CD4-positive, alpha-beta memory T cell (primary cell): ENCODE measurements around the gene CDKN2B-AS1. TPM values are rescaled to one million over a fixed set of nuclear protein-coding genes. Genes with fewer than 3 reads are reported as not detected.
A peak's percentile ranks its signal among the peaks of the same experiment; 100 is the strongest.

Experiments
- CTCF ChIA-PET: fragments of 350-600 bp; sonication (Branson Sonifier 250); formaldehyde crosslinking; loops from one replicate; lab custom pipeline; 2021; ENCODE audit warnings: inconsistent platforms; ENCODE audit not compliant: partially characterized antibody; lab: Charles Lee
- POLR2A ChIA-PET: fragments of 350-600 bp; sonication (Branson Sonifier 250); formaldehyde crosslinking; loops from one replicate; lab custom pipeline; 2021; ENCODE audit not compliant: partially characterized antibody; lab: Charles Lee
- DNase-seq, 5 donors: peaks; one replicate each; pipeline versions ENCODE4 v3.0.0 to v3.0.0-alpha.2; 2020 to 2022; ENCODE audit warnings: mixed read lengths in 1 of 5
- H3K27ac ChIP-seq: one replicate; pipeline ENCODE4 v1.7.0; 2013; ENCODE audit warnings: low read depth, low read length
- H3K27me3 ChIP-seq: 2 replicates; pipeline ENCODE4 v1.7.0; 2013; ENCODE audit warnings: mild to moderate bottlenecking, low read length, moderate library complexity; ENCODE audit not compliant: insufficient read depth
- H3K36me3 ChIP-seq: 2 replicates; pipeline ENCODE4 v1.7.0; 2013; ENCODE audit warnings: mild to moderate bottlenecking, low read length, moderate library complexity; ENCODE audit not compliant: insufficient read depth
- H3K4me1 ChIP-seq: 2 replicates; pipeline ENCODE4 v1.7.0; 2013; ENCODE audit warnings: mild to moderate bottlenecking, low read length, moderate library complexity; ENCODE audit not compliant: insufficient read depth
- H3K4me3 ChIP-seq, 2 donors: one replicate each; pipeline ENCODE4 v1.7.0; 2013; ENCODE audit warnings: low read length in 2 of 2, mild to moderate bottlenecking in 1 of 2
- H3K9me3 ChIP-seq, 2 donors: one replicate each; pipeline ENCODE4 v1.7.0; 2013; ENCODE audit warnings: low read length in 2 of 2, control low read depth in 1 of 2; ENCODE audit not compliant: control insufficient read depth in 1 of 2
- H3K27ac Mint-ChIP-seq, 7 donors: one replicate each; pipeline ENCODE4 v1.8.0; 2020 to 2021; ENCODE audit warnings: mixed read lengths in 7 of 7, mild to moderate bottlenecking in 6 of 7, inconsistent platforms in 3 of 7, moderate library complexity in 3 of 7
- H3K27me3 Mint-ChIP-seq, 2 donors: one replicate each; pipeline ENCODE4 v1.8.0; 2020 to 2021; ENCODE audit warnings: mixed read lengths in 2 of 2
- H3K36me3 Mint-ChIP-seq, 2 donors: one replicate each; pipeline ENCODE4 v1.8.0; 2020 to 2021; ENCODE audit warnings: mixed read lengths in 2 of 2, inconsistent platforms in 1 of 2, mild to moderate bottlenecking in 1 of 2
- H3K4me1 Mint-ChIP-seq, 4 donors: one replicate each; pipeline ENCODE4 v1.8.0; 2020 to 2021; ENCODE audit warnings: mixed read lengths in 4 of 4, mild to moderate bottlenecking in 1 of 4
- H3K4me3 Mint-ChIP-seq, 8 donors: one replicate each; pipeline ENCODE4 v1.8.0; 2020 to 2021; ENCODE audit warnings: mixed read lengths in 8 of 8, mild to moderate bottlenecking in 7 of 8, moderate library complexity in 6 of 8, inconsistent platforms in 3 of 8
- H3K9me3 Mint-ChIP-seq, 8 donors: one replicate each; pipeline ENCODE4 v1.8.0; 2020 to 2021; ENCODE audit warnings: mixed read lengths in 8 of 8, mild to moderate bottlenecking in 5 of 8, inconsistent platforms in 3 of 8, moderate library complexity in 1 of 8
- intact Hi-C: fragments of 100-400 bp; cut with micrococcal nuclease; formaldehyde crosslinking; loops from one replicate; pipeline ENCODE4 v1.15.1; 2023
- polyA plus RNA-seq, 2 donors: library from polyadenylated mRNA; unstranded; fragments of 300-500 nt; fragmentation: Illumina TruSeq; gene quantifications; one replicate each; pipeline ENCODE4 v1.2.3, GENCODE V29; 2021
- total RNA-seq, 2 experiments: library from RNA; stranded (reverse); gene quantifications; one replicate each; pipeline ENCODE4 v1.2.3, GENCODE V29; 2021

CDKN2B-AS1 gene
- total and polyA plus RNA-seq, 4 experiments from 2014 or later: 0.11 to 2.2 (median 1.9) TPM; not detected in 1

DNA sequence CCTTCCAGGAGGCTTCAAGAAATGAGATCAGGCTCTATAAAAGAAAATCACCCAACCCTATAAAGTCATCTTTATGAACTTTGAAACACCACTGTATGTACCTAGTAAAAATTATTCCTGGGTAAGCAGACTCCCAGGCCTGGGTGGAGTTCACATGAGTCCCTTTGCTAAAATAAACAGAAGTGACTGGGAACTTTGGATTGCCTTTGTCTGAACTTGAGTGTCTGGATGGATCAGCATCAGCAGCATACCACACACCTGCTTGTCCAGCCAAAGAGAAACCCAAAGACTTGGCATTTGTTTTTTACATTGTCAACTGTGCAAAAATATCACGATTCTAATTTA lies 94.1 kb downstream of the CDKN2B-AS1 start:
- H3K9me3 Mint-ChIP-seq: peaks cover 0 to 11% (median 8%) of the 10 kb centered on the region in 8 donors
- ChIA-PET CTCF (no interaction called here), POLR2A (no interaction called here)
- H3K4me3 Mint-ChIP-seq: no peak overlapping the region
- DNase-seq: no peak
- no peaks in the 10 kb centered on the region for H3K36me3 ChIP-seq
- no peak overlapping the region for H3K4me3 ChIP-seq
- H3K27me3 Mint-ChIP-seq: peaks cover under 1 to 4% of the 10 kb centered on the region in 2 donors
- H3K27me3 ChIP-seq: no peaks in the 10 kb centered on the region
- H3K27ac ChIP-seq: no peak overlapping the region
- no peaks in the 10 kb centered on the region for H3K4me1 ChIP-seq
- no peaks in the 10 kb centered on the region for H3K9me3 ChIP-seq
- H3K27ac Mint-ChIP-seq: no peak overlapping the region
- no peaks in the 10 kb centered on the region for H3K4me1 Mint-ChIP-seq
- intact Hi-C loops: no loop called here
- peaks cover 0 to 4% of the 10 kb centered on the region in 2 donors for H3K36me3 Mint-ChIP-seq

DNA sequence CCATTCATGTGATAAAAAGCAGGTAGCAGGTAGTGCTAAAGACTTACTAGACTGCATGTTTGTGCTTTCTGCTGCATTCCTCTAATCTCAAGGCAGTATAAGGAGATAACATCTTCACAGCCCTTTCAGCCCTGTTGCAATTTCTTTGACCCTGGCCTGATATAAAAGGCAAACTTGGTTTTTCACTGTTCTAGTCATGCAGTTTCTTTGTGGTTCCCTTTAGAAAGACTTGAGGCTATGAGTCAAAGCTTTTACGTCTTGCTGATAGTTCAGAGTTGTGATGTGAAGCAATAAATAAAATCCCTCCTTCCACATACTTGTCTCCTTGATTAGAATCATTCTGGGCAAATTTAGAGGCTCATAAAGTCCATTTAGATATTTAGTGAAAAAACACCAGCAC lies 103.1 kb downstream of the CDKN2B-AS1 start:
- no peak overlapping the region for H3K4me3 ChIP-seq
- no peaks in the 10 kb centered on the region for H3K36me3 Mint-ChIP-seq
- H3K4me1 Mint-ChIP-seq: peaks cover 4 to 7% (median 6%) of the 10 kb centered on the region in 4 donors
- H3K4me3 Mint-ChIP-seq: no peak overlapping the region
- H3K27ac Mint-ChIP-seq: peak overlapping the region in 1 of 7 donors; percentile 19
- H3K27me3 ChIP-seq: no peaks in the 10 kb centered on the region
- H3K9me3 Mint-ChIP-seq: peaks cover 0 to 2% (median under 1%) of the 10 kb centered on the region in 8 donors
- CTCF ChIA-PET: no interaction called here
- no peak overlapping the region for H3K27ac ChIP-seq
- H3K4me1 ChIP-seq: peaks cover 13% of the 10 kb centered on the region
- no peak for DNase-seq
- H3K36me3 ChIP-seq: no peaks in the 10 kb centered on the region
- POLR2A ChIA-PET: no interaction called here
- no peaks in the 10 kb centered on the region for H3K9me3 ChIP-seq
- H3K27me3 Mint-ChIP-seq: peaks cover 2 to 5% of the 10 kb centered on the region in 2 donors
- intact Hi-C loops: no loop called here

DNA sequence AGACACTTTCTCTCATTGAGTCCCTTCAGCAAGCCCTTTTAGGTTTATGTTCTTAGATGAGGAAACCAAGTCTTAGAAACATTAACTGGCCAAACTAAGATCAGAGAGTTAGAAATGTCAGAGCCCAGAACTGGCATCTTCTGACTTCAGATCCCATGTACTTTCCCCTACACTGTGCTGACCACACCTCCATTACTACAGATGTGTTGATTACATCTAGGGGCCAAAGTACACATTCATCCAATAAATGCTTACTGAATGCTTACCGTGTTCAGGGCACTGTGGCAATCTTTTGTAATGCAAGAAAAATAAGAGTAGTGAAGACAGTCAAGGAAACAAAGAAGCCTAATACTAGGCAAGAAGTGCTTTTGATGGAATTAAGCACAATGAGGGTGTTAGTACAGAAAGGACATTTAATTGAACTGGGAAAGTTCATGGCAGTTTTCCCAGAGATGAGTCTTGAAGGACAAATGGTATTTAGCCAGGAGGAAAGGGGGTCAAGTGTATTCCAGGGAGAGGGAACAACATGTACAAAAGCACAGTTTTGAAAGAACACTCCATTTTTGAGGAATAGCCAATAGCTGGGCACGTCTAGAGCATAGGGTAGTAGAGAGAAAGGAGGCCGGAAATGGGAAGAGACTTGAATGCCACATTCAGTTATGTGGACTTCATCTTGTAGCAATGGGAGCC lies 104.2 kb downstream of the CDKN2B-AS1 start:
- Mint-ChIP-seq H3K4me3 (no peak overlapping the region), H3K27me3 (peaks cover under 1 to 3% of the 10 kb centered on the region in 2 donors), H3K9me3 (no peaks in the 10 kb centered on the region), H3K36me3 (no peaks in the 10 kb centered on the region), H3K27ac (no peak overlapping the region), H3K4me1 (peaks cover 5 to 14% (median 9%) of the 10 kb centered on the region in 4 donors)
- no peaks in the 10 kb centered on the region for H3K36me3 ChIP-seq
- CTCF ChIA-PET: interaction anchor here (1.1 kb wide), 1 partner anchor 20 kb away, joined by 4 read pairs; no protein-coding TSS in a partner anchor
- no peak overlapping the region for H3K4me3 ChIP-seq
- H3K4me1 ChIP-seq: peaks cover 20% of the 10 kb centered on the region
- no peaks in the 10 kb centered on the region for H3K27me3 ChIP-seq
- POLR2A ChIA-PET: no interaction called here
- H3K27ac ChIP-seq: no peak overlapping the region
- H3K9me3 ChIP-seq: no peaks in the 10 kb centered on the region
- intact Hi-C loops: no loop called here
- DNase-seq: no peak

DNA sequence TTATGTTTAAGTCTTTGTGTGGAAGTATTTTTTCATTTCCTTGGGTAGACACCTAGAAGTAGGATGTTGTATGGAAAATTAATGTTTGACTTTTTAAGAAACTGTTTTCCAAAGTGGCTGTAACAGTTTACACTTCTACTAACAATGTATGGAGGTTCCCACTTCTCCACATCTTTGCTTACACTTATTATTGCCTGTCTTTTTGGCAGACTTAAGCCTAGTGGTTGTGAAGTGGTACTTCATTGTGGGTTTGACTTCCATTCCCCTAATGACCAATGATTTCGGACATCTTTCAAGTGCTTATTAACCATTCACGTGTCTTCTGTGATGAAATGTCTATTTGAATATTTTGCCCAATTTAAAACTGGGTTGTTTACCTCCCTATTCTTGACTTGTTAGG lies 106.0 kb downstream of the CDKN2B-AS1 start:
- Histone ChIP-seq H3K9me3 (no peaks in the 10 kb centered on the region), H3K36me3 (no peaks in the 10 kb centered on the region), H3K27ac (no peak overlapping the region), H3K27me3 (no peaks in the 10 kb centered on the region), H3K4me1 (peaks cover 32% of the 10 kb centered on the region), H3K4me3 (no peak overlapping the region)
- no peak overlapping the region for H3K4me3 Mint-ChIP-seq
- peaks cover 0 to 3% of the 10 kb centered on the region in 2 donors for H3K27me3 Mint-ChIP-seq
- DNase-seq: no peak
- intact Hi-C loops: no loop called here
- no peaks in the 10 kb centered on the region for H3K9me3 Mint-ChIP-seq
- ChIA-PET POLR2A (no interaction called here), CTCF (no interaction called here)
- peaks cover 13 to 23% (median 19%) of the 10 kb centered on the region in 4 donors for H3K4me1 Mint-ChIP-seq
- H3K27ac Mint-ChIP-seq: peak overlapping the region in 1 of 7 donors; percentile 11
- H3K36me3 Mint-ChIP-seq: no peaks in the 10 kb centered on the region

GRCh38 chr9:22102146-22103053 lies 107.8 kb downstream of the CDKN2B-AS1 start:
- no peak for DNase-seq
- no peaks in the 10 kb centered on the region for H3K9me3 ChIP-seq
- no peaks in the 10 kb centered on the region for H3K9me3 Mint-ChIP-seq
- peak overlapping the region in 2 of 8 donors; percentile 18 to 38 for H3K4me3 Mint-ChIP-seq
- POLR2A ChIA-PET: no interaction called here
- H3K27ac ChIP-seq: no peak overlapping the region
- H3K4me1 ChIP-seq: peaks cover 32% of the 10 kb centered on the region
- peaks cover 16 to 23% (median 20%) of the 10 kb centered on the region in 4 donors for H3K4me1 Mint-ChIP-seq
- H3K27me3 ChIP-seq: no peaks in the 10 kb centered on the region
- no peak overlapping the region for H3K4me3 ChIP-seq
- no peaks in the 10 kb centered on the region for H3K36me3 Mint-ChIP-seq
- H3K27me3 Mint-ChIP-seq: peaks cover 0 to 3% of the 10 kb centered on the region in 2 donors
- CTCF ChIA-PET: interaction anchor here (1.1 kb wide), 1 partner anchor 289 kb away, joined by 3 read pairs; no protein-coding TSS in a partner anchor
- H3K27ac Mint-ChIP-seq: peak overlapping the region in 5 of 7 donors; percentile 1 to 90 (median 21)
- intact Hi-C loops: no loop called here
- H3K36me3 ChIP-seq: no peaks in the 10 kb centered on the region

- H3K27me3 ChIP-seq: no peaks in the 10 kb centered on the region
- no peak overlapping the region for H3K4me3 Mint-ChIP-seq
- ChIA-PET POLR2A (no interaction called here), CTCF (interaction anchor here (1.0 kb wide), 2 partner anchors 96 to 290 kb away, joined by 3 read pairs; no protein-coding TSS in a partner anchor)
- no peaks in the 10 kb centered on the region for H3K9me3 Mint-ChIP-seq
- H3K4me1 ChIP-seq: peaks cover 27% of the 10 kb centered on the region
- H3K36me3 Mint-ChIP-seq: no peaks in the 10 kb centered on the region
- H3K27ac ChIP-seq: no peak overlapping the region
- H3K4me3 ChIP-seq: no peak overlapping the region
- intact Hi-C loops: no loop called here
- DNase-seq: no peak
- H3K4me1 Mint-ChIP-seq: peaks cover 18 to 23% (median 22%) of the 10 kb centered on the region in 4 donors
- peaks cover 0 to 1% of the 10 kb centered on the region in 2 donors for H3K27me3 Mint-ChIP-seq
- no peak overlapping the region for H3K27ac Mint-ChIP-seq
- H3K9me3 ChIP-seq: no peaks in the 10 kb centered on the region
- H3K36me3 ChIP-seq: no peaks in the 10 kb centered on the region
These were observed 109.3 kb downstream of the CDKN2B-AS1 start for GRCh38 chr9:22103685-22104575.
